HG02981 (cell line): ENCODE data around the gene WDR87.
"Not testable (repeated sequence)": the region's sequence is repeated elsewhere in the genome, so short reads cannot be mapped to it uniquely, and the experiment has no call there.

Experiments used
- ATAC-seq: cut with Tn5 transposase; IDR thresholded peaks from one replicate; pipeline ENCODE4 v1.9.1; 2021; ENCODE audit warnings: mild to moderate bottlenecking, moderate library complexity; ENCODE audit not compliant: unreplicated experiment

The WDR87 gene

GRCh38 chr19:37931881-37932655, 25.7 kb upstream of the WDR87 start:
- ATAC-seq, result no peak

GRCh38 chr19:37930416-37930815, 24.0 kb upstream of the WDR87 start:
- no peak for ATAC-seq

- ATAC-seq, result no peak
Measured at GRCh38 chr19:37929355-37929923, 23.0 kb upstream of the WDR87 start.

- ATAC-seq, result peak; percentile 59
Measured at GRCh38 chr19:37928527-37929286, 22.3 kb upstream of the WDR87 start.

- ATAC-seq, result no peak
Measured at GRCh38 chr19:37926711-37927110, 20.3 kb upstream of the WDR87 start.

- no peak for ATAC-seq
Measured at GRCh38 chr19:37926255-37926654, 19.9 kb upstream of the WDR87 start.

- no peak for ATAC-seq
Measured at GRCh38 chr19:37925212-37925611, 18.8 kb upstream of the WDR87 start.

- ATAC-seq, result not testable (repeated sequence)
Measured at GRCh38 chr19:37924573-37924972, 18.2 kb upstream of the WDR87 start.

GRCh38 chr19:37920591-37921450, 14.4 kb upstream of the WDR87 start:
- no peak for ATAC-seq

- ATAC-seq, result no peak
Measured at GRCh38 chr19:37914908-37915307, 8.5 kb upstream of the WDR87 start.

- ATAC-seq, result no peak
Measured at GRCh38 chr19:37909661-37910199, 3.3 kb upstream of the WDR87 start.

GRCh38 chr19:37907735-37908455, 1.5 kb upstream of the WDR87 start:
- ATAC-seq, result no peak

- peak; percentile 79 for ATAC-seq
Measured at GRCh38 chr19:37906869-37907734, 708 bp upstream of the WDR87 start, which contains the start of gene SIPA1L3. SIPA1L3 (plus strand) TSS chr19:37907208; CDS start chr19:38081566, 174,358 bp downstream.

- ATAC-seq, result no peak
Measured at GRCh38 chr19:37903096-37903495, 3.3 kb downstream of the WDR87 start.

- ATAC-seq, result no peak
Measured at GRCh38 chr19:37902668-37903067, 3.7 kb downstream of the WDR87 start.

GRCh38 chr19:37899966-37900365, 6.4 kb downstream of the WDR87 start:
- no peak for ATAC-seq

- no peak for ATAC-seq
Measured at GRCh38 chr19:37899453-37899852, 6.9 kb downstream of the WDR87 start.

GRCh38 chr19:37896180-37896579, 10.2 kb downstream of the WDR87 start:
- no peak for ATAC-seq
